Endodermal cell (in vitro differentiated cells): Measurements from ENCODE around the gene TBC1D9B. TPM values are rescaled to one million over a fixed set of nuclear protein-coding genes. Genes with fewer than 3 reads are reported as not detected.
A peak's percentile ranks its signal among the peaks of the same experiment; 100 is the strongest.

Experiments
- DNase-seq: peaks from one replicate; pipeline ENCODE4 v3.0.0-alpha.2; 2017
- H3K27ac ChIP-seq: 2 replicates; pipeline ENCODE4 v1.5.1; 2013; ENCODE audit warnings: mild to moderate bottlenecking, low read depth, low read length, moderate library complexity
- H3K27me3 ChIP-seq: 2 replicates; pipeline ENCODE4 v1.6.1; 2013; ENCODE audit warnings: mild to moderate bottlenecking, low read length, moderate library complexity; ENCODE audit not compliant: insufficient read depth, control insufficient read depth, poor library complexity, severe bottlenecking
- H3K36me3 ChIP-seq: 2 replicates; pipeline ENCODE4 v1.7.0; 2013; ENCODE audit warnings: mild to moderate bottlenecking, low read length, moderate library complexity; ENCODE audit not compliant: control insufficient read depth, insufficient read depth
- H3K4me1 ChIP-seq: one replicate; pipeline ENCODE4 v1.7.0; 2013; ENCODE audit warnings: low read length; ENCODE audit not compliant: control insufficient read depth, insufficient read depth
- H3K4me3 ChIP-seq: 2 replicates; pipeline ENCODE4 v1.5.1; 2013; ENCODE audit warnings: mild to moderate bottlenecking, low read length, moderate library complexity
- H3K9ac ChIP-seq: 2 replicates; pipeline ENCODE4 v1.6.1; 2013; ENCODE audit warnings: mild to moderate bottlenecking, low read length, moderate library complexity; ENCODE audit not compliant: poor library complexity, severe bottlenecking; ENCODE audit errors: extremely low read depth
- H3K9me3 ChIP-seq: 2 replicates; pipeline ENCODE4 v1.6.1; 2013; ENCODE audit warnings: mild to moderate bottlenecking, low read length, moderate library complexity; ENCODE audit not compliant: control insufficient read depth
- H3K27ac Mint-ChIP-seq: 2 replicates; pipeline ENCODE4 v1.8.0; 2020; ENCODE audit warnings: mixed read lengths
- H3K27me3 Mint-ChIP-seq: 2 replicates; pipeline ENCODE4 v1.8.0; 2021; ENCODE audit warnings: mild to moderate bottlenecking, mixed read lengths; ENCODE audit not compliant: insufficient read depth
- H3K36me3 Mint-ChIP-seq: 2 replicates; pipeline ENCODE4 v1.8.0; 2020; ENCODE audit warnings: low read depth, mixed read lengths
- H3K4me1 Mint-ChIP-seq: 2 replicates; pipeline ENCODE4 v1.8.0; 2020; ENCODE audit warnings: mixed read lengths
- H3K4me3 Mint-ChIP-seq: 2 replicates; pipeline ENCODE4 v1.8.0; 2020; ENCODE audit warnings: mild to moderate bottlenecking, moderate library complexity, mixed read lengths
- H3K9me3 Mint-ChIP-seq: 2 replicates; pipeline ENCODE4 v1.8.0; 2020; ENCODE audit warnings: mild to moderate bottlenecking, mixed read lengths
- CTCF ChIP-seq: fragments of 200-600 bp; sonication (generic); conservative IDR thresholded peaks from 2 replicates; pipeline ENCODE4 v1.5.0; 2021; ENCODE audit warnings: antibody characterized with exemption, mild to moderate bottlenecking
- WGBS, 2 experiments: methylation state at CpG; one replicate each; pipeline versions ENCODE4 v1.1.5 to v1.1.7; 2013; ENCODE audit warnings: missing lambda C conversion rate in 2 of 2, mixed read lengths in 1 of 2; ENCODE audit not compliant: insufficient coverage in 1 of 2, insufficient read length in 1 of 2; 5-methylcytosine and 5-hydroxymethylcytosine counted together
- total RNA-seq, 2 donors: library from RNA; stranded (reverse); fragmentation: NEBNext Ultra II Directional in 1 of 2; extraction: Animal tissue kit (Norgen Biotek cat#: 25700) in 1 of 2; gene quantifications; 2 replicates in 1 of 2; 3 replicates in 1 of 2; pipeline ENCODE4 v1.2.1, GENCODE V29; 2021

Gene TBC1D9B
- total RNA-seq, 2 donors from 2014 or later, result 118 to 127 TPM

GRCh38 chr5:179912386-179912785 is 4.7 kb upstream of the TBC1D9B start:
- Mint-ChIP-seq H3K27me3 (no peaks in the 10 kb centered on the region), H3K9me3 (no peaks in the 10 kb centered on the region), H3K36me3 (no peaks in the 10 kb centered on the region), H3K4me1 (no peaks in the 10 kb centered on the region), H3K27ac (no peak overlapping the region), H3K4me3 (no peak overlapping the region)
- DNase-seq, result no peak
- Histone ChIP-seq H3K27ac (no peak overlapping the region), H3K36me3 (no peaks in the 10 kb centered on the region), H3K27me3 (no peaks in the 10 kb centered on the region), H3K9ac (no peak overlapping the region), H3K9me3 (no peaks in the 10 kb centered on the region), H3K4me3 (no peak overlapping the region), H3K4me1 (no peaks in the 10 kb centered on the region)
- 90 to 93% methylated on average over 4 to 7 of the region's 7 CpGs for WGBS, 2 experiments
- TF ChIP-seq CTCF, result no peak

- H3K9me3 ChIP-seq, result no peaks in the 10 kb centered on the region
- Mint-ChIP-seq H3K4me3 (no peak overlapping the region), H3K9me3 (no peaks in the 10 kb centered on the region), H3K27ac (no peak overlapping the region), H3K27me3 (no peaks in the 10 kb centered on the region), H3K36me3 (peaks cover 15% of the 10 kb centered on the region), H3K4me1 (no peaks in the 10 kb centered on the region)
- 84 to 95% methylated on average over 5 to 6 of the region's 6 CpGs for WGBS, 2 experiments
- no peaks in the 10 kb centered on the region for H3K4me1 ChIP-seq
- no peak for DNase-seq
- no peak overlapping the region for H3K27ac ChIP-seq
- no peaks in the 10 kb centered on the region for H3K27me3 ChIP-seq
- H3K4me3 ChIP-seq, result no peak overlapping the region
- H3K36me3 ChIP-seq, result peaks cover 13% of the 10 kb centered on the region
- H3K9ac ChIP-seq, result no peak overlapping the region
- no peak for TF ChIP-seq CTCF
These were observed 1.5 kb upstream of the TBC1D9B start for GRCh38 chr5:179909224-179909623.

GRCh38 chr5:179908528-179908927 is 831 bp upstream of the TBC1D9B start:
- Histone ChIP-seq H3K4me3 (no peak overlapping the region), H3K27me3 (no peaks in the 10 kb centered on the region), H3K27ac (no peak overlapping the region), H3K9ac (no peak overlapping the region), H3K4me1 (no peaks in the 10 kb centered on the region), H3K36me3 (peaks cover 17% of the 10 kb centered on the region), H3K9me3 (no peaks in the 10 kb centered on the region)
- peak; percentile 73 for TF ChIP-seq CTCF
- Mint-ChIP-seq H3K27me3 (no peaks in the 10 kb centered on the region), H3K27ac (no peak overlapping the region), H3K36me3 (peaks cover 20% of the 10 kb centered on the region), H3K9me3 (no peaks in the 10 kb centered on the region), H3K4me3 (peak overlapping the region; percentile 76), H3K4me1 (no peaks in the 10 kb centered on the region)
- 87% methylated on average over 10 to 16 of the region's 16 CpGs for WGBS, 2 experiments
- peak; percentile 89 for DNase-seq
